ENCODE data around the gene LAMA2. TPM values are rescaled to one million over a fixed set of nuclear protein-coding genes. Genes with fewer than 3 reads are reported as not detected.

Gene LAMA2
- total and polyA plus RNA-seq, 2 of the 13 experiments (the other 11 are each of a cell fraction or from before 2014, with no cell fraction given): 0.11 to 0.28 TPM

DNA sequence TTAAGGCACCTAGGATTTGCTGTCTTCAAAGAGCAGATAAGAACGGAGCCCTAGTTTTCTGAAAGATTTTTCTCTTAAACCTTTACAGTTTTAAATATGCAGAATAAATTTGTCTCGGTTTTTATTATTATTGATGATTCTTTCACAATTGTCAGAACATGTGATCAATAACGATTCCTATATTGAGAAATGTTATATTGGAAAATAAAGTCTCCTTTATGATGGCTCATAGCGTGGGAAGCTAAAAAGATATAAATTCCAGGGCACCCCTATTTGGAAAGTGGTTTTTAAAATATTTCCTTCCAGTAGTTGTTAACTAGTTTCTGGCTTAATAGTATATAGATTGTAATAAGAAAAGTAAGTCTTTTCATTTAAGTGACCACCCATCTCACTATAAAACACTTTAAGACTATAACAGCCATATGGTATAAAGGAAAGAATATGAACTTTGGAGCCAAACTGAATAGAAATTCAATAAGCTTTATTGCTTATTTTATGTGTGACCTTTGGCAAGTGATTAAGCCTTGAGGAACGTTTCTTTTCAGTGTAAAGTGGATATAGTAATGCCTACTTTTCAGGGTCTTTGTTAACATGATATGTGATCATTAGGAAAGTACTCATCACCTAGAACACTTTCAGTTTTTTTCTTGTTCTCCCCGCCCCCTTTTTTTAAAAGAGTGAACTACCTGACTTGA lies 369.6 kb downstream of the LAMA2 start:
- CTCF ChIA-PET (ENCODE audit: low intra/inter-chr PET ratio, low total read pairs): interaction anchor here (0.9 to 1.8 kb wide), 2 partner anchors 445 to 1647 kb away, joined by 3 to 4 read pairs; no protein-coding TSS in a partner anchor
- POLR2A ChIA-PET: no interaction called here
- Histone ChIP-seq H3K27ac (ENCODE audit: extremely low read length, insufficient read depth, low read length) (no peak overlapping the region), H3K4me2 (ENCODE audit: low read depth, low read length) (no peak overlapping the region), H2AFZ (ENCODE audit: low read length) (no peak overlapping the region), H3K4me3 (replicated peaks in 1 of 3; ENCODE audit: insufficient read depth in 1 of 3, low read depth in 2 of 3, low read length in 3 of 3) (no peak overlapping the region), H3K79me2 (ENCODE audit: insufficient read depth, low read length) (no peaks in the 10 kb centered on the region), H3K4me1 (ENCODE audit: insufficient read depth, low read length) (no peaks in the 10 kb centered on the region), H3K9me3 (ENCODE audit: low read length) (no peaks in the 10 kb centered on the region), H4K20me1 (ENCODE audit: insufficient read depth, low read length) (no peaks in the 10 kb centered on the region), H3K27me3 (ENCODE audit: control insufficient read depth in 1 of 2, insufficient read depth in 2 of 2, low read length in 2 of 2) (no peaks in the 10 kb centered on the region), H3K9ac (ENCODE audit: insufficient read depth, low read depth, low read length) (no peak overlapping the region), H3K36me3 (replicated peaks in 1 of 2; ENCODE audit: control insufficient read depth in 1 of 2, insufficient read depth in 2 of 2, low read length in 2 of 2) (no peaks in the 10 kb centered on the region)
- no TSS peak for BruUV-seq (replicated peaks)
- FAIRE-seq (no peak), DNase-seq (ENCODE audit: low spot score) (no peak), ATAC-seq (no peak)
- whole genome bisulfite sequencing (ENCODE audit: low lambda C conversion rate): 7% methylated on average over 6 of the region's 6 CpGs
- intact Hi-C loops (cut with micrococcal nuclease; ENCODE audit: unreplicated experiment) (loop anchor here (1.0 to 10.0 kb wide), 6 partner anchors 272 to 1646 kb away; no protein-coding TSS in a partner anchor), in situ Hi-C loops (cut with HindIII; ENCODE audit: extremely low pct_ligation_motif_present, low pct_unique_long_range_greater_than_20kb) (no loop called here)
- TF ChIP-seq, protein P1, sequence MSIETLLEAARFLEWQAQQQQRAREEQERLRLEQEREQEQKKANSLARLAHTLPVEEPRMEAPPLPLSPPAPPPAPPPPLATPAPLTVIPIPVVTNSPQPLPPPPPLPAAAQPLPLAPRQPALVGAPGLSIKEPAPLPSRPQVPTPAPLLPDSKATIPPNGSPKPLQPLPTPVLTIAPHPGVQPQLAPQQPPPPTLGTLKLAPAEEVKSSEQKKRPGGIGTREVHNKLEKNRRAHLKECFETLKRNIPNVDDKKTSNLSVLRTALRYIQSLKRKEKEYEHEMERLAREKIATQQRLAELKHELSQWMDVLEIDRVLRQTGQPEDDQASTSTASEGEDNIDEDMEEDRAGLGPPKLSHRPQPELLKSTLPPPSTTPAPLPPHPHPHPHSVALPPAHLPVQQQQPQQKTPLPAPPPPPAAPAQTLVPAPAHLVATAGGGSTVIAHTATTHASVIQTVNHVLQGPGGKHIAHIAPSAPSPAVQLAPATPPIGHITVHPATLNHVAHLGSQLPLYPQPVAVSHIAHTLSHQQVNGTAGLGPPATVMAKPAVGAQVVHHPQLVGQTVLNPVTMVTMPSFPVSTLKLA (IDR thresholded peaks at IDR 0.05): no peak
- TF ChIP-seq TAF15 (IDR thresholded peaks at IDR 0.05; ENCODE audit: low read depth, low read length, poor library complexity, severe bottlenecking): no peak
- no peak for TF ChIP-seq PBX2 (CRISPR knock-in tag; IDR thresholded peaks at IDR 0.05)
- no peak for TF ChIP-seq MAX (IDR thresholded peaks at IDR 0.05)

Measured in HepG2 (cell line).